ENCODE measurements around the gene SLC38A8. TPM values are rescaled to one million over a fixed set of nuclear protein-coding genes. Genes with fewer than 3 reads are reported as not detected.

SLC38A8 gene
- total RNA-seq, 1 experiment from 2014 or later = not detected

DNA sequence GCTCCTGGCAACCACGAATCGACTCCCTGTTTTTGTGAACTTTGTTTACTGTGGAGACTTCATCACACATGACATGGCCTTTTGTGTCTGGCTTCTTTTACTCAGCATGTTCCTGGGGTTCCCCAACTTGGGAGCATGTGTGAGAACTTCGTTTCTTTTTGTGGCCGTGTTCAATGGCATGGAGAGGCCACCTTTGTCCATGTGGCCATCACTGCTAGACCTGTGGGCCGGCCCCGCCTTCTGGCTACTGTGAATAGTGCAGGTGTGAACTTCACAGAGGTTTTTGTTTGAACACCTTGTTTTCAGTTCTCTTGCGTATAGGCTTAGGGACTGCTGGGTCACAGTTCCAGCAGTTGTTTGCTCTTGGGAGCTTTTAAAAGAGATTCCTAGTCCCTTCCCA is 5.7 kb upstream of the SLC38A8 start:
- Histone ChIP-seq H3K27me3 (ENCODE audit: control insufficient read depth, insufficient read depth, low read length) (no peaks in the 10 kb centered on the region), H3K36me3 (replicated peaks; ENCODE audit: control insufficient read depth, insufficient read depth, low read length) (no peaks in the 10 kb centered on the region; the same call in 1 of the 2 replicates)
- DNase-seq = peak; percentile 85

GRCh38 chr16:84047626-84048025 is 5.0 kb upstream of the SLC38A8 start:
- no peaks in the 10 kb centered on the region for H3K27me3 ChIP-seq (ENCODE audit: control insufficient read depth, insufficient read depth, low read length)
- DNase-seq = no peak
- no peaks in the 10 kb centered on the region; the same call in 1 of the 2 replicates for H3K36me3 ChIP-seq (replicated peaks; ENCODE audit: control insufficient read depth, insufficient read depth, low read length)
- H3K4me3 ChIP-seq (ENCODE audit: insufficient read depth, low read depth, low read length) = no peak overlapping the region

More for the DNA sequence above, 5.7 kb upstream of the SLC38A8 start:
- H3K4me3 ChIP-seq (ENCODE audit: insufficient read depth, low read depth, low read length) = no peak overlapping the region

GRCh38 chr16:84047206-84047605 is 4.6 kb upstream of the SLC38A8 start:
- Histone ChIP-seq H3K27me3 (ENCODE audit: control insufficient read depth, insufficient read depth, low read length) (no peaks in the 10 kb centered on the region), H3K4me3 (ENCODE audit: insufficient read depth, low read depth, low read length) (no peak overlapping the region), H3K36me3 (replicated peaks; ENCODE audit: control insufficient read depth, insufficient read depth, low read length) (no peaks in the 10 kb centered on the region; the same call in 1 of the 2 replicates)
- DNase-seq = no peak

DNA sequence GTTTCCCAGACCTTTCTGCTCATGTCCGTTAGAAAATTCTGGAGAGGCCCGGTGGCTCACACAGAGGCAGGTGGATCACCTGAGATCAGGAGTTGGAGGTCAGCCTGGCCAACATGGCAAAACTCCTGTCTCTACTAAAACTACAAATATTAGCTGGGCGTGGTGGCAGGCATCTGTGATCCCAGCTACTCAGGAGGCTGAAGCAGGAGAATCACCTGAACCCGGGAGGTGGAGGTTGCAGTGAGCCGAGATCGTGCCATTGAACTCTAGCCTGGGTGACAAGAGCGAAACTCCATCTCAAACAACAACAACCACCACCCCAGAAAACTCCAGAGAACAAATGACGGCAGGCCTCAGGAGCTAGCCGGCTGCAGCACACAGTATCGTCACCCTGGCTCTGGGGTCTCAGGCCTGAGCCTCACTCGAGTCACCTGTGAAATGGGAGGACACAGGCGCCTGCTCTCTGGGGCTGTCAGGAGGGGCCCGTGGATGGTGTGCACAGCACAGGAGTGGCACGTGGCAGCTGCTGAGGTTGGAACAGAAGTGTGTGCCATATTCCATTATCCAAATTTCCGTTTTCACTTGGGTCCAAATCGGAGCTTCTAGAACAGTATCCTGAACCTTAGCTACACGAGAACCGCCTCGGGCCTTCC is 3.3 kb upstream of the SLC38A8 start:
- Histone ChIP-seq H3K27me3 (ENCODE audit: control insufficient read depth, insufficient read depth, low read length) (no peaks in the 10 kb centered on the region), H3K4me3 (ENCODE audit: insufficient read depth, low read depth, low read length) (no peak overlapping the region), H3K36me3 (replicated peaks; ENCODE audit: control insufficient read depth, insufficient read depth, low read length) (no peaks in the 10 kb centered on the region)
- no peak for DNase-seq

DNA sequence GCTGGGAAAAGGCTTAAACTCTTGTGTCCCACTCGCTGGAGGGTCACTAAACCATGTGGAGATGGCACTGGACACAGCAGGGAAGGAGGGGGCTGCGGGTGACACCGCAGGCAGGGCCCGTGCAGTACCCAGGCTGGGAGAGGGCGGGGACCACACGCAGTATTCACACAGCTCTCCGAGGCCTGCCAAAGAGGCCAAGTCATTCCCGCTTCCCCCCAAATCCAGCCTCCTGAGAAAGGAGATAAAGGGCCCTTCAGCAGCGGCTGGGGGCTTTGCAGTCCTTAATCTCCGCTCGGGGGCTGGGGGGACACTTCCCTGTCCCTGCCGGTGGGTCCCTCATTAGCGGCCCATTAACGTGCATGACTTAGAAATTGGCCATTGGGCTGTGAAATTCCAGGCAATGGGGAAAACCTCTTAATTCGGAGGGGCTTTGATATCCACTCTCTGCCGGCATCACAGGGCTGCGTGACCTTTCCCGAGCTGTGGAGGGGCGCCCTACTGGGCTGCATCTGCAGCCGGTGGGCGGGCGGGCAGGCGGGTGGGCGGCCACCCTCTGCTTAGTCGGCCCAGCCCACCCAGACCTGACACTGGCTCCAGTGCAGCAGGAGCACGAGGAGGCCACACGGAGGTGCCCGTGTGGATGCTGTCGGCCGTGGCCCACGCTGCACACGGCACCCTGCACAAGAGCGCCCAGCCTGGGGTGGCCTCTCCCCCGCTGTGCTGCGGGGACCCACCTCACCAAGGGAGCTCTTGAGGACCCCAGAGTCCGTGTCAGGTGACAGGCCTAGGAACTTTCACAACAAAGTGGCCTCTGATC is 2.6 kb upstream of the SLC38A8 start:
- DNase-seq = peak; percentile 58
- H3K27me3 ChIP-seq (ENCODE audit: control insufficient read depth, insufficient read depth, low read length) = no peaks in the 10 kb centered on the region
- no peaks in the 10 kb centered on the region for H3K36me3 ChIP-seq (replicated peaks; ENCODE audit: control insufficient read depth, insufficient read depth, low read length)
- no peak overlapping the region for H3K4me3 ChIP-seq (ENCODE audit: insufficient read depth, low read depth, low read length)

- Histone ChIP-seq H3K36me3 (replicated peaks; ENCODE audit: control insufficient read depth, insufficient read depth, low read length) (no peaks in the 10 kb centered on the region), H3K27me3 (ENCODE audit: control insufficient read depth, insufficient read depth, low read length) (no peaks in the 10 kb centered on the region), H3K4me3 (ENCODE audit: insufficient read depth, low read depth, low read length) (no peak overlapping the region)
- peak; percentile 83 for DNase-seq
Observed at GRCh38 chr16:84044118-84044488, 1.5 kb upstream of the SLC38A8 start.

DNA sequence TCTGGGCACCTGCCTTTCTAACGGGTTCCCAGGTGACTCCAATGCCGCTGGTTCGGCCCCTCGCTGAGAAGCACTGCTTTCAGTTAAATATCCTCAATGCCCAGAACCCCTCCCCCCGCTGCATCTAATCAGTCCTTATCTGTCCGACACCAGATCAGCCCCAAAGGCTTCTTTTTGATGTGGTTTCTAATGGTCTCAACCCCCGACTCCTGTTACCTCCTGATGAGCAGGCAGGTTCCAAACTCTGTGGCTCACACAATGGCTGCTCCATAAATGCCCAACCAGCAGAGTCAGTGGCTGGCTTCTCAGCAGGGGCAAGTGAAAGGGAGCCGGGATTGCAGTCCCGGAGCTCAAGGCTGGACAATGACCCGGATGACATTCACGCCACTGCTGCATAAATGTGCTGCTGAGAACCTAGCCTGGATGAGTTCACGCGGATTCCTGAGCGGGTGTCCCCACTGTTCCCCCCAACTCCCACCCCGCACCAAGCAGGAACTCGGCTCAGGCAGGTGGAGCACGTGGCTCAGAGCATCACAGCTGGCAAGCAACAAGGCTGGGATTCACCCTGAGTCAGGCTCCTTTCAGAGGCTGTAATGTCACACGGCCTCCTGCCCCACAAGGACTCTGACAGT is 1.0 kb upstream of the SLC38A8 start:
- DNase-seq = peak; percentile 64
- Histone ChIP-seq H3K36me3 (replicated peaks; ENCODE audit: control insufficient read depth, insufficient read depth, low read length) (no peaks in the 10 kb centered on the region), H3K27me3 (ENCODE audit: control insufficient read depth, insufficient read depth, low read length) (no peaks in the 10 kb centered on the region), H3K4me3 (ENCODE audit: insufficient read depth, low read depth, low read length) (no peak overlapping the region)

DNA sequence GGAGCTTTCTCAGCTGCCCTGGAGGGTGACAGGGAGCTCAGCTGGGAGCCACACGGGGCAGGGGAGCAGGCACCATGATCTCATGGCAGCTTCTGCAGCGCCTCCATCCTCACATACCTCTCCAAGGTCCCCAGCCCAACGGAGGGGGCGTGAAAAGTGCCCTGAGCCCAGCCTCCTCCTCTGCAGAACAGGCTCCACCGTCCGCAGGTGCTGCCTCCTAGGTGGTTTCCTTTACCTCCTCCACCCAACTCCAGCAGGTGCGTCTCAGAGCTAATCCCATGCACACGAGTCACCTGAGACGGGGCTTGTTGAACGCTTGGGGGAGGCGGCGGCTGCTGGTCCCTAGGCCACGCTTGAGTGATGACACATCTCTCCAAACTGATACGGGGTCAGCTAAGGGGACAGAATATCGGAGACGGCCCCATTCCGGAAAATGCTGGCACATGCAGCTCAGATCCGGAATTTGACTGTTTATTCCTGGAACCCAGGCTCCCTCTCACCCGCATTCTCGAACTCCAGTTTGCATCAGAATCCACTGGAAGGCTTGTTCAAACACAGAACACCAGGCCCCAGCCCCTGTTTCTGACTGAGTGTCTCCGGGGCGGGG is 387 bp upstream of the SLC38A8 start:
- H3K4me3 ChIP-seq (ENCODE audit: insufficient read depth, low read depth, low read length) = no peak overlapping the region
- no peaks in the 10 kb centered on the region for H3K27me3 ChIP-seq (ENCODE audit: control insufficient read depth, insufficient read depth, low read length)
- peak; percentile 85 for DNase-seq

DNA sequence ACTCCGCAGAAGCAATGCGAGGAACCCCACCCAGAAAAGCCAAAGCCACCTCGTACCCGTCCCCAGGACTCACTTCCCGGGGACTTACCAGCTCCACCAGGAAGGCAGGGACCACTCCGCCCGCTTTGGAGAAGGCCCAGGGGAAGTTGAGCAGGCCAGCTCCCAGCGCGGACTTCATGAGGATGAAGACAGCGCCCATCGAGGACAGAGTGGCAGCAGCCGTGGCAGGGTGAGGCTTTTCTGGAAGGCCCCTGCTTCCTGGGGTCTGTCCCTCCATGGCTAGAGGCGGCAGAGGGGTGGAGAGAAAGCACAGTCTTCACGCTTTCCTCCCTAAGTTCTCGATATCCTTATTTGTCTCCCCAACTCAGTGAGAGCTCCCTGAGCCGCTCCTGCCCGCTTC is 714 bp downstream of the SLC38A8 start:
- H3K27me3 ChIP-seq (ENCODE audit: control insufficient read depth, insufficient read depth, low read length) = no peaks in the 10 kb centered on the region
- H3K36me3 ChIP-seq (replicated peaks; ENCODE audit: control insufficient read depth, insufficient read depth, low read length) = no peaks in the 10 kb centered on the region
- DNase-seq = peak; percentile 50
- H3K4me3 ChIP-seq (ENCODE audit: insufficient read depth, low read depth, low read length) = no peak overlapping the region

More for the DNA sequence above, 387 bp upstream of the SLC38A8 start:
- H3K36me3 ChIP-seq (replicated peaks; ENCODE audit: control insufficient read depth, insufficient read depth, low read length) = no peaks in the 10 kb centered on the region

DNA sequence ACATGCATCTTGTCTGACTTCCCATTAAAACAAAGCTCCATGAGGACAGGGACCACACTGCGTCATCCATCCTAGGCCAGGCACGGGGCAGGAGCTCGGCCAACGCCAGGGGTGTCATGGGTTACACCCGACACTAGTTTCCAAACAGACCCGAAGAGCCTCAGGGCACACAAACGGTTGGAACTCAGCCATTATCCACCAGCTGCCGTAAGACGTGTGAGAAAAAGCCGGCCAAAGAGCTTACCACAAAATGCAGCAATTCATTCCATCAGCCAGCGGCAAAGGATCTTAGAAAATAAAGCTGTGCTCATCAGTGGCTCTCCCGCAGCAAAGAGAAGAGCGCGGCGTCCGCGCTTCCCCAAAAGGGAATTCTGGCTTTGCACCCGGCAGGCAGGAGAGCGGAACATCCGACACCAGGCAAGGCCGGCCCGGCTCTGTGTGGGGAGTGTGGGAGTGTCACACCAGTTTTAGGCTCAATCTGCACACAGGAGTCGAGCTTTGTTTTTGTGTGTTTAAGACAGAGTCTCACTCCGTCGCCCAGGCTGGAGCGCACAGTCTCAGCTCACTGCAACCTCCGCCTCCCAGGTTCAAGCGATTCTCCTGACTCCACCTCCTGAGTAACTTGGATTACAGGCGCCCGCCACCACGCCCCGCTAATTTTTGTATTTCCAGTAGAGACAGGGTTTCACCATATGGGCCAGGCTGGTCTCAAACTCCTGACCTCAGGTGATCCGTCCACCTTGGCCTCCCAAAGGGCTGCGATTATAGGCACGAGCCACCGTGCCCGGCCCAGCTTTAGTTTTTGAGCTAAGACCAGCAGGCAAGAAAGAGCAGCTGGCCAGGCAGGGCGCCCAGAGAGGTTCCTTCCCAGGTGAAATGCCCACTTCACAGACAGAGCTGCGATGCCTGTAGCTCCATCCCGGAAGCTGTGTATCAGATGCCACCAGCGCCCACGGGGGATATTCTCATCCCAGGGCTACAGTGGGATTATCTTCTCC is 1.5 kb downstream of the SLC38A8 start:
- Histone ChIP-seq H3K36me3 (replicated peaks; ENCODE audit: control insufficient read depth, insufficient read depth, low read length) (no peaks in the 10 kb centered on the region), H3K27me3 (ENCODE audit: control insufficient read depth, insufficient read depth, low read length) (no peaks in the 10 kb centered on the region), H3K4me3 (ENCODE audit: insufficient read depth, low read depth, low read length) (no peak overlapping the region)
- peak; percentile 43 for DNase-seq

GRCh38 chr16:84040226-84040822 is 2.3 kb downstream of the SLC38A8 start:
- Histone ChIP-seq H3K27me3 (ENCODE audit: control insufficient read depth, insufficient read depth, low read length) (no peaks in the 10 kb centered on the region), H3K36me3 (replicated peaks; ENCODE audit: control insufficient read depth, insufficient read depth, low read length) (no peaks in the 10 kb centered on the region), H3K4me3 (ENCODE audit: insufficient read depth, low read depth, low read length) (no peak overlapping the region)
- DNase-seq = no peak

- Histone ChIP-seq H3K36me3 (replicated peaks; ENCODE audit: control insufficient read depth, insufficient read depth, low read length) (no peaks in the 10 kb centered on the region), H3K27me3 (ENCODE audit: control insufficient read depth, insufficient read depth, low read length) (no peaks in the 10 kb centered on the region), H3K4me3 (ENCODE audit: insufficient read depth, low read depth, low read length) (no peak overlapping the region)
- no peak for DNase-seq
Observed at GRCh38 chr16:84039696-84040095, 2.9 kb downstream of the SLC38A8 start.

DNA sequence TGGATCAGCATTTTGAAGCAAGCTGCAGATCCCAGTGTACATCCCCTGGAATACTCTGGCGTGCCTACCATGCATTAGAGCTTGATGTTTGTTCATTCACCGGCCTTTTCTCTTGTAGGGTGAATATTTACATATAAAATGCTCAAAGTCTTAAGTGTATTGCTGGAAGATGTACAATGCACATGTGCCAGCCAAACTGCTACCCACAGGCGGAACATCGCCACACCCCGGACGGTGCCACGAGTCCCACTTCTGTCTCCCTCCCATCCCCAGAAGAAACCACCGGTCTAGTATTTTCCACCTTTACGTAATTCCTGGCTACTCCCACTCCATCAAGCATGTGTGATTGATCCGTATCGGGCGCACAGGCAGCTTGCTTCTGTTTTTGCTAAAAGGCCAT is 4.1 kb downstream of the SLC38A8 start:
- Histone ChIP-seq H3K36me3 (replicated peaks; ENCODE audit: control insufficient read depth, insufficient read depth, low read length) (no peaks in the 10 kb centered on the region), H3K4me3 (ENCODE audit: insufficient read depth, low read depth, low read length) (no peak overlapping the region), H3K27me3 (ENCODE audit: control insufficient read depth, insufficient read depth, low read length) (no peaks in the 10 kb centered on the region)
- DNase-seq = no peak
